ENCODE data around the gene TFCP2L1. TPM values are rescaled to one million over a fixed set of nuclear protein-coding genes. Genes with fewer than 3 reads are reported as not detected.

Gene TFCP2L1
- total and polyA plus RNA-seq, 2 of the 4 experiments (the other 2 are of a cell fraction) = not detected

GRCh38 chr2:121324601-121325000 is 39.6 kb upstream of the TFCP2L1 start:
- Histone ChIP-seq H4K8ac (ENCODE audit: low read depth in 2 of 2, low read length in 2 of 2) (no peak overlapping the region), H4K5ac (ENCODE audit: low read depth, low read length) (no peak overlapping the region), H3K79me1 (ENCODE audit: low read depth in 1 of 2, low read length in 2 of 2) (no peaks in the 10 kb centered on the region), H3K4ac (ENCODE audit: low read depth, low read length) (no peak overlapping the region), H3K9me1 (ENCODE audit: insufficient read depth, low read length) (no peaks in the 10 kb centered on the region), H2BK5ac (ENCODE audit: low read depth, low read length, poor library complexity, severe bottlenecking) (no peak overlapping the region), H4K91ac (ENCODE audit: insufficient read depth, low read depth, low read length) (no peak overlapping the region), H2BK15ac (ENCODE audit: low read depth, low read length) (no peak overlapping the region), H3K27ac (ENCODE audit: insufficient read depth, low read length) (no peak overlapping the region), H2AK9ac (replicated peaks; ENCODE audit: low read depth, low read length, poor library complexity) (no peak overlapping the region), H2BK20ac (ENCODE audit: low read depth, low read length) (no peak overlapping the region), H3K18ac (ENCODE audit: low read depth, low read length) (no peak overlapping the region), H3K9ac (ENCODE audit: low read depth, low read length) (no peak overlapping the region), H3K23ac (ENCODE audit: low read depth, low read length) (no peak overlapping the region), H4K20me1 (ENCODE audit: insufficient read depth, low read length) (no peaks in the 10 kb centered on the region), H3K14ac (replicated peaks; ENCODE audit: low read depth, low read length) (no peak overlapping the region), H3K9me3 (ENCODE audit: control insufficient read depth, insufficient read depth, low read length) (no peaks in the 10 kb centered on the region), H2AK5ac (ENCODE audit: low read depth, low read length) (no peak overlapping the region), H3K27me3 (ENCODE audit: control insufficient read depth, insufficient read depth, low read length) (peaks cover 21% of the 10 kb centered on the region), H2AFZ (replicated peaks; ENCODE audit: low read length, poor library complexity) (no peak overlapping the region), H3K4me3 (ENCODE audit: insufficient read depth, low read depth, low read length) (no peak overlapping the region), H3K4me1 (ENCODE audit: control insufficient read depth, insufficient read depth, low read length) (no peaks in the 10 kb centered on the region), H2BK120ac (ENCODE audit: low read depth, low read length) (no peak overlapping the region), H3K56ac (ENCODE audit: extremely low read depth, insufficient read depth, low read length) (no peak overlapping the region), H3K36me3 (ENCODE audit: control insufficient read depth, insufficient read depth, low read length) (no peaks in the 10 kb centered on the region), H3K4me2 (ENCODE audit: low read depth, low read length) (no peak overlapping the region)
- ATAC-seq (ENCODE audit: low read depth) (no peak), DNase-seq (no peak)
- in situ Hi-C loops (cut with MboI; ENCODE audit: low sequenced_read_pairs) (no loop called here), intact Hi-C loops (cut with micrococcal nuclease) (no loop called here), dilution Hi-C loops (cut with HindIII; ENCODE audit: low sequenced_read_pairs, unreplicated experiment) (no loop called here)
- CTCF ChIA-PET = interaction anchor here (0.5 kb wide), 1 partner anchor 166 kb away, joined by 3 read pairs; no protein-coding TSS in a partner anchor
- POLR2A ChIA-PET (ENCODE audit: unreplicated experiment) = no interaction called here
- TF ChIP-seq BHLHE40 (IDR thresholded peaks at IDR 0.05; ENCODE audit: low read depth, low read length) (no peak), RFX5 (IDR thresholded peaks at IDR 0.05; ENCODE audit: low read depth, low read length) (no peak), POLR2A (IDR thresholded peaks at IDR 0.05; ENCODE audit: low read depth, low read length) (no peak), FOS (IDR thresholded peaks at IDR 0.05; ENCODE audit: low read depth, low read length) (no peak), MXI1 (IDR thresholded peaks at IDR 0.05; ENCODE audit: borderline replicate concordance, low read depth, low read length) (no peak)
- no TSS peak for BruUV-seq (replicated peaks)
- 60% methylated on average over 1 of the region's 7 CpGs; no CpG with 5 or more reads in 1 of the 2 experiments for WGBS, 2 experiments (ENCODE audit: extremely low coverage in 2 of 2, insufficient read length in 1 of 2)
